ENCODE measurements around the gene PAX9.

Gene PAX9

DNA sequence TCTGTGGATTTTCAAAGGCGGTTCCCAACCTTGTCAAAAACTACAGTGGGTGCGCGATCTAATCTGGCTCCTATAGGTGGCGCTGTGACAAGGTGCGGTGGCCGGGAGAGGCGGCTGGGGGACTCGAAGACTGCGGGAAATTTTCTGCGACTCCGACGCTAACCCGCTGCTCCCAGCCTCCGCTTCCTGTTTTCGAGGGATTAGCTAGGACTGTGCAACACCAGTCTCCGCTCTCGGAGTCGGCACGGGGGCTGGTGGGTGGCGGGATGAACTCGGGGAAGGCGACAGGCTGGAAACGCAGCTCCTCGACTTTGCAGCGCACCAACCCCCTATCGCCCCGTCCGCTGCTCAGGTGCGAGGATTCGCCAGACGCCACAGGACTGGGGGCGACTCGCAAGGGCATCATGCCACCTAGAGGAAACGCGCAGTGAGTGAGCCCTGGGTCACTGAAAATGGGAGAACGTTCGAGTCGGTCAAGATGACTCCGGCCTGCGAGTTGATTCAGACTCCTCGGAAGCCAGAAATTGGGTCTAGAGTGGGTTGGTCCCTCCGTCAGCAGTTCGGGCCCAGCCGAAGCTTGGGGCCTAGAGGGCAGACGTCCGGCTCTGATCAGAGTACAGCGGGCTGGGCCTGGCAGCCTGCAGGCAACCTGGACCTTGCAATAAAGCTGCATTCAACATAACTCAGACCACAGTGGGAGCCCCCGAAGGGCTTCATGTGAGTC lies 5.5 kb upstream of the PAX9 start:
- no peak for DNase-seq (ENCODE audit: low read depth)

DNA sequence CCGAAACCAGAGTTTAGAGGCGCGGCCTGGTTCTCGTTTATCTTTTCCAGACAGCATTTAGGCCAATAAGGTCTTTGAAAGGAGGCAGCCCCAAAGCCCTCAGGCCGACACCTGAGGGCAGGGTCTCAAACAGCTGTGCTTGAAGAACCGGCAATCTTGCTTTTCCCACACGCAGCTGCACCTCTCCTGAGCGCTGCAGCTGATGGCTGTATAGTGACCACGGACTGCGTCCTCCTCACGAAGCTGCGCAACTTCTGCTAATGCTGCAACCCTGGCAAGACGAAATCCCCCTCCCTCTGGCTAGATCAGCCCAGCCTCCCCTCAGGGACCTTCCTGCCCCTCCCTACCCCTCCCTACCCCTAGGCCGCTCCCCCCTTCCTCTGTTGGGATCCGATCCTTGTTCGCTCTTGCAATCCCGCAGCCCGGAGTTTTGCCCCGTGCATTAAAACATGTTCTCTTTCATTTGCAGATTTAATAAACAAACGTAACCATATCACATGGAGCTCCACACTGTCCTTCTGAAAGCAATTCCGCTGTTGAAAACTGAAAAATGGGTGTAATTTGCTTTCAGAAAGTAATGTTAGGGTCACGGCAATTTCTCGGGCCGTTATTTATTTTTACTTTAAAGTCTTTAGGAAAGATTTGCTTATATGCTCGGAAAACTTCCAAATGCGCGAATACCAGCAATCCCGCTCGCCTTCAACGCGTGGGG lies 4.8 kb upstream of the PAX9 start:
- DNase-seq (ENCODE audit: low read depth): no peak

DNA sequence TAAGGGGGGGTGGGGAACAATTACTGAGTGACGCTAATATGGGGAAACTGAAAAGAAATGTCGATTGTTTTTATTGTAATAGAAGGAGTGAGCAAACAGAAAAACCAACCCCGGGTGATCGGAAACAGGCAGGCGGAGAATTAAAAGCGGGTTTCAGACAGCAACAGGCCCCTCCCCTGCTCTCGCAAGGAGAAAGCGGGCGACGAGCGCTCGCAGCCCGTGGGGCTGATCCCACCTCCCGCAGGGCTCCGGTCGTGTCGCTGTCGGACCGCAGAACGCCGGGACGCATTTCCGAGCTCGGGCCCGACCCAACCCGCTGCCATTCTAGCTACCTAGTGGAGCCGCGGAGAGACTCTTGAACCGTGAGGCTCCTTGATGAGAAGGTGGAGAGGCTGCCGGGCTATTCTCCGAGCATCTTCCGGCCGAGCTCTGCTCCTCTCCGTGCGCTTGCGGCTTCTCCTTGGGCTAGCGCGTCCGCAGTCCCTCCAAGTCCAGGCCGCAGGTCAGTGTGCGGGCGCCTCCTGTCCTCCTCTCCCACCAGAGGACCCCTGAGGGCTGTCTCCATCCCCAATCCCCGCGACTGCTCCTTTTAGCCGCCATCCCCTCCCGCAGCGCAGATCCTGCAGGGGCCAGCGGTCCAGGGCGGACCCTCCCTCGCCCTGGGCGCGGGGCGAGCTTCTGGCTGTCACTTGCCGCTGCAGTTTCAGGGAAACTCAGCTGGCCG lies 4.1 kb upstream of the PAX9 start:
- no peak for DNase-seq (ENCODE audit: low read depth)

DNA sequence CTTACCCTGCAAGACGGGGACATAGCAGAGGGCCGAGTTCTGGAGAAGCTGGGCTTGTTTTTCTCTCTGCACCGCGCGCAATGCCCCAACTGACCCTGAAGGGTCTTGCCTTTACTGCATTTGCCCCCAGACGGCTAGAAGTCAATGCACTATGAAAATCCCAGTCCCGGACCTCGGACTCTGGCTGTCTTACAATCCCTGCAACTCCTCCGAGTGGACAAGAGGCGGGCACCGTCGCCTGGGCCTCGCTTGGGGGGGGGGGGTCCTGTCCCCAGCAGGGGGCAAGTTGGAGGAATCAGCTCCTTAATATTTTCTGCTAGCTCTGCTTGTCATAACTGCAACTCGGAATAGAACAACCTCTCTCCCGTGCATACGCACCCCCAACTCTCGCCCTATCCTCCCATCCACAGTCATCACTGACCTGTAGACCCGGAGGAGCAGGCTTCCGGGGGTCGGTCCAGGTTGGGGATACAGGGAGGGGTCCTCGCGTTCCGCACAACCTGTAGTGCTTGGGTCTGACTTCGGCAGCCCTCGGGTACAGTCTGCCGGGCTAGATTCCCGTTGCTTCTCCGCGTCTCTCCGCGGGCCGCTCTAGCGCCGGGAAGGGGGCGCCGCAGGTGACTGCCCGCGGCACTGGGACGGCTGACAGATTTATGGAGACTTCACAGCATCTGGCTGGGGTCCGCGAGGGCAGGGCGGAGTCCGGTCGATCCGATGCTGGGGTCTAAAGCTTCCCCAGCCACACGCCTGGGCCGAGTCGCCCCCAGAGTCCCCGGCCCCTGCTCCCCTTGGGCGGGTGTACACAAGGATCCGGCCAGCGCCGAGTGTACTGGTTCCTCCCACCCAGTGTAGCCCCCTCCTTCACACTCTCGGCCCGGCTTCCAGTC lies 3.3 kb upstream of the PAX9 start:
- DNase-seq (ENCODE audit: low read depth): no peak

DNA sequence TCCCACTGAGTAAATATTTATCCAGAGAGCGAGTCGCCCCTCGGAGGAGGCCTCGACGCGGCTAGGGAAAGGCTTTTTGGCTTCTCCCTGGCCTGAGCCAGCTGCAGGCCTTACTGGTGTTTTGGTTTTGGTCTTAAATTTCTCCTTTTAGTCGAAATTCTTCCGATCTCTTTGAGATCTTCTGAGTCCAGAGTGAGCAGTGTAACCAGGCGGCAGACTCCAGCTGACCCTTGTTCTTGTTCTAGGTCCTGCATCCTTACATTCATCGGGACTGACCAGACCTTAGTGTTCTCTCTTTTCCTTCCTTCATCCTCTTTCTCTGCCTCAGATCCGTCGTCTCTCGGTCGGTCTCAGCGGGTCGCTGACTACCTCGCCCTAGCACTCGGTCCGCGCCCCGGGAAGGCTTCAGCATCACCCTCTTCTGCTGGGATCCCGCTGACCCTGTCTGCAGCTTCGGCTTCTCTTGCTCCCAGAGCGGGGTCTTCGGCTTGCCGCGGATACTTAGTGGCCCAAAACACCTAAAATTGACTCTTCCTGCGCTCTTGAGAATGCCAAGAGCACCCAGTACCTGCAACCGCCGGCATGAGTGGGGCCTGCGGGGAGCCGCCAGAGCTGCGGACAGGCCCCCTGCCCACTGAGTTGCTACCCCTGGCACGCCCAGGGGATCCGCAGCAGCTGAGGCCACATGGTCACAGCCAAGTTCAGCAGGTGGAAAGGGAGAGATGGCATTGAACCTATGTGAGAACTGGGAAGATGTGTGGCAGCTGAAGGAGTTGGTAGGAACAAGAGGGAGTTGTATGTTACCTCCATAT lies 2.4 kb upstream of the PAX9 start:
- DNase-seq (ENCODE audit: low read depth): no peak

DNA sequence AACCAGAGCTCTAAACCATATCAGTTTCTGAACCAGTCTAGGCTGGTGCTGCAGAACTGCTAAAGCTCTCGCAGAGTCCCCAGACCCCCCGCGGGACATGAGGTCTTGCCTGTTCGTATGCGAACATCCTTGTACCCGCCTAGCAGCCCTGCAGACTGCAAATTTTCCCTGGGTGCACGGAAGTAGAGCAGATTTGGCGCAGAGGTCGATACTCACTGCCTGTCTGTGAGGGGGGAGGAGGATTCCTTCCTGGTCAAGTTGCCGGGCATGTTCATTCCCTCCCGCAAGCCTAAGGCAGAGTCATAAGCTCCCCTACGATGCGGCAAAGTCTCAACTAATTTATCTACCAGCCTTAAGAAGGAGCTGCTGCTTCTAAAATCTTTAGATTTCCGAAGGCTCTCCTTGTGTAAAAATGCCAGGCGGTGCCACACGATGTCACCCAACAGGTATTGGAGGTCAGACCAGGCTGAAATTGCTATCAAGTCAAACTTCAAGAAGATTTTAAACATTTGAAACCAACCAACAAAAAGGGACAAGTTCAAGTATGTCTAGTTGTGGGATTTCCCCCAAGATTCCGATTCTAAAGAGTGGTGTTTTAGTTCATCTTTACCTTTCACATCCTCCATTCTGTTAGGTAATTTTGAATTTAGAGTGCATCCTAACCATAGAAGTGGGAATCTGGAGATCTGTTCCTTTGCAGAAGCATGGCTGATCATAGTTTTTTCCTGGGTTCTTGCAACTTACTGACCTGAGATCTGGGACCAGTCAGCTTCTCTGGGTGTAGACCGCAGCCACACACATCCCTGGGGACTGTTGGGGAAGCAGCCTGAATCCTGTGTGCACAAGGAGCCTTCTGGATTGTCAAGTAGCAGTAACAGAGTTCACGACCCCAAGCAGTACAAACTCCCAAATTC lies 1.6 kb upstream of the PAX9 start:
- no peak for DNase-seq (ENCODE audit: low read depth)

DNA sequence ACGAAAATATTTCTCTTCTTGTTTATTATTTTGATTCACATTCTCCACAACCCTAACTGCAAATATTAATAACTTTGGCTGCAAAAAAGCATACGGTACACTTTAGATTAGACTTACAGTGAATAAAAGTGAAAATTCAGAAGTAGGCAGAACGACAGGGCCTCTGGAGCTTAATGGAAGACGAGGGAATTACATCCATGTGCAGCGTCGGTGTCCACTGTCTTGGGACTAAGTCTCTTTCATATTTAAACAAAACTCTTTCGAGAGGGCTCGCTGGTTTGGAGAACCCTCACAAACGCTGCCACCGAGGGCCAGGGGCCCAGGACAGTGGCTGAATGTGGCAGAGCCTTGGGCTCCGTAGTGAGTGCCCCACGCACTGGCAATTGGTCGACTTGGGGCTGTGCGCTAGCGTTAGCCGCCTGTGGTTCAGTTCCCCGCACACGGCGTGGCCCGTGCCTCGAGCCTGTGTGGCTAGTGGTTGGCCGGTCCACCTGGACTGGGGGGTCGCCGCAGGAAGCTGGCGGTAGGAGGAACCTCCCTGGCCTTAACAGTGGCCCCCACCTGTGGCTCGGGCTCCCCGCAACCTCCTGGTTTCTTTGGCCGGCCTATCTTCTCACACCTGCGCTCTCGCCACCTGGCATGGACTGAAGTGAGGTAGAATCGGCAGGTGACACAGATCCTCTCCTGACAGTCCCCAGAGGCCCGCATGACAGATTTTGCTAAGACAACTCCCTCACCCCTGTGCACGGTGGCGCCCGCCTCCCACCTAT lies 739 bp upstream of the PAX9 start:
- DNase-seq (ENCODE audit: low read depth): no peak

DNA sequence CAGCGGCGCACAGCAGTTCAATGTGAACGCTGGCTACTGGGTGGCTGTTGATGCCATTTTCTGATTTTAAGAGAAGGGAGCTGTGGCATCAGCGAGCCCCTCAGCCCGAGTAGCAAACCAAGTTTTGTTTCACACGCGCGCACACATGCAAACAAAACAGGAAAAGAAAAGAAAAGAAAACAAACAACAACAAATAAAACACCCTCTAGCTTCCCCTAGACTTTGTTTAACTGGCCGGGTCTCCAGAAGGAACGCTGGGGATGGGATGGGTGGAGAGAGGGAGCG lies 540 bp downstream of the PAX9 start:
- no peak for DNase-seq (ENCODE audit: low read depth)

DNA sequence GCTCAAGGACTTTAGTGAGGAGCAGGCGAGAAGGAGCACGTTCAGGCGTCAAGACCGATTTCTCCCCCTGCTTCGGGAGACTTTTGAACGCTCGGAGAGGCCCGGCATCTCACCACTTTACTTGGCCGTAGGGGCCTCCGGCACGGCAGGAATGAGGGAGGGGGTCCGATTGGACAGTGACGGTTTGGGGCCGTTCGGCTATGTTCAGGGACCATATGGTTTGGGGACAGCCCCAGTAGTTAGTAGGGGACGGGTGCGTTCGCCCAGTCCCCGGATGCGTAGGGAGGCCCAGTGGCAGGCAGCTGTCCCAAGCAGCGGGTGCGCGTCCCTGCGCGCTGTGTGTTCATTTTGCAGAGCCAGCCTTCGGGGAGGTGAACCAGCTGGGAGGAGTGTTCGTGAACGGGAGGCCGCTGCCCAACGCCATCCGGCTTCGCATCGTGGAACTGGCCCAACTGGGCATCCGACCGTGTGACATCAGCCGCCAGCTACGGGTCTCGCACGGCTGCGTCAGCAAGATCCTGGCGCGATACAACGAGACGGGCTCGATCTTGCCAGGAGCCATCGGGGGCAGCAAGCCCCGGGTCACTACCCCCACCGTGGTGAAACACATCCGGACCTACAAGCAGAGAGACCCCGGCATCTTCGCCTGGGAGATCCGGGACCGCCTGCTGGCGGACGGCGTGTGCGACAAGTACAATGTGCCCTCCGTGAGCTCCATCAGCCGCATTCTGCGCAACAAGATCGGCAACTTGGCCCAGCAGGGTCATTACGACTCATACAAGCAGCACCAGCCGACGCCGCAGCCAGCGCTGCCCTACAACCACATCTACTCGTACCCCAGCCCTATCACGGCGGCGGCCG lies 1.1 kb downstream of the PAX9 start:
- DNase-seq (ENCODE audit: low read depth): no peak

DNA sequence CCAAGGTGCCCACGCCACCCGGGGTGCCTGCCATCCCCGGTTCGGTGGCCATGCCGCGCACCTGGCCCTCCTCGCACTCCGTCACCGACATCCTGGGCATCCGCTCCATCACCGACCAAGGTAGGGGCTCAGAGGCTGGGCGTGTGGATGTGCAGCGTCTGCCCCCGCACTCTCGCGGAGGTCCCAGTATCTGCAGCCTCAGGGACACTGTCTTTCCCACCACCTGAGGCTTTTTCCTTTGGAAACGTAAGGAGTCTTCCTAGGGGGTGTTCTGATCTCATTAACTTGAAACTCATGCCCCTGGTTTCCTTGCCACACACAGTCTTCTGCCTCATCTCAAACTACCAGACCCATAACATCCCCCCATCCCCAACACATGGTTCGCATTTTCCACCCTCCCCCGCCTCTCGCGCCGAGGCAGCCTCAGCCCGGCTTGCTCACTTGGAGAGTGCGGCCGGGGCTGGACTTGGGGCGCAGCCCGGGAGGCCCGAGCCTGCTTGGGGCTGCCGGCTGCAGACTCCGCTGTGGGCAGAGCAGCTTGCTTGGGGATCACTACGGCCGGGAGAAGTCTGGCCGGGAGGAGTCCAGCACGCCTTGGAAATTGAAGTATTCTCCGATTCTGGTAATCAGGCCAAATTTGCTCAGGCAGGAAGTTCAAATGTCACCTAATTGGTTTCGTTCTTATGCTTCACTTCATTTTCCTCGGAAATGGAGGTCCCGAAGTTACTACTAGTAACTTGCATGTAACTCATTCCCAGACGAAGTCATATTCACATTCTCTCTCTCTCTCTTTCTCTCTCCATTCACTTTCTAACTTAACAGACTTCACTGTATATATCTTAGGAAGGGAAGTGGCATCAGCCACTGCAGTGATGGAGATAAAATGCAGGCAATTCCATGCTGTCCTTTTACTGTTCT lies 2.0 kb downstream of the PAX9 start:
- DNase-seq (ENCODE audit: low read depth): no peak

DNA sequence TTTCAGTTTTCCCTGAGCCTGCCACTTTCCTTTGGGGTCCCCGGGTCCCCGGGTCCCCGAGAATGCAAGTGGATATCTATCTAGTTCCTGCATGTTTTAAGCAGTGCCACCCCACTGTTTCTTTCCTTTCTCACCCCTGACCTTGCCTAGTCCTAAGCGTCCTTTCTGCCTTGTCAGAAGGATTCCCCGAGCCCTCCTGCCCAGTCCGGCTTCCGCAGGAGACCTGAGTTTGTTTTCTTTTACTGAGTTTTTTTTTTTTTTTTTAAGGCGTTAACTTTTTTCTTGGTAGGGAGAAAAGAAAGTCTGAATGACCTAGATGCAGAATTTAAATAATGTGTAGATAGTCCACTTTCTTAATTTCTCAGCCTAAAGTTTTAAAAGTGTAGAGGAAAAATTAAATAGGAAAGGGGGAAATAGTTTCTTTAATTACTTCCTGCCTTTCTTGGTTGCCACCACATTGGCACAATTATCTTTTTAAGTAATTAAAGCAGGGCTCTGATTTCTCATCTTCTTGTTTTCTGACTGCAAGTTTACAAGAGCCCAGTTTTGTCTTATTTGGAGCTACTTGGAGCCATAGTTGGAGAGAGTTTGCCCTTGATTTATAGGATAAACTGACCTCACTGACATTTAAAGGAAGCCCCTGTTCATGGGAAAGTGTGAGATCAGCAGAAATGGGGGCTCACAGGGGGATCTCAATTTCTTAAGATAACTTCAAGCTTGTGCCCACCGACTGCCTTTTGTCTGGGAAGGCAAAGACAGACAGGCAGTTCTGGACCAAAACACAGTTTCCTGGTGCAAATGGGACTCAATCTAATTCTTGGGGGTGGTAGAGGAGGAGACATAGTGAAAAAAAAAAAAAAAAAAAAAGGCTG lies 2.9 kb downstream of the PAX9 start:
- no peak for DNase-seq (ENCODE audit: low read depth)

DNA sequence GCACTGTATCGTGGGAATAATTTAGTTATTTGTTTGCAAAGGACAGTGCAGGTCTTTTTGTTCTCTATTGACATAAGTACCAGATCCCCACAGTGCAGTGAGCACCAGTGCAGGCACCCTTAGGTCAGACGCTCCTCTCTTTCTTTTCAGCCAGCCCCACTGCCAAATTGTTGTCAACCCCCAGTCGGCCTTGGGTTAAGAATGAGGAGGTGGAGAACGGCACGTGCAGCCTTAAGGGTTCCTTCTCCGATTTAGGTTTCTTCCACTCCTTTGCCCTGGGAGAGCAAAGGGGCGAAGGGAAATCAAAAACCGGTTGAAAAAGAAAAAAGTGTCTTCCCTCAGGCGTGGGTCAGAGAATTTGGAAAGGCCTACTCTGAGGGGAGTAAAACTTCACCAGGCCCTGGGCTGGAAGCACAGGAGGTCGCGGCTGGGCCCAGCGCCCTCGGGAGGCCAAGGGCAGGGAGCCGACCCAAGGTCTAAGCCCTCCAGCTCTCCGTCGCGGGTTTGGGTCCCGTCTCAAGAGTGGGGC lies 4.3 kb downstream of the PAX9 start:
- no peak for DNase-seq (ENCODE audit: low read depth)

DNA sequence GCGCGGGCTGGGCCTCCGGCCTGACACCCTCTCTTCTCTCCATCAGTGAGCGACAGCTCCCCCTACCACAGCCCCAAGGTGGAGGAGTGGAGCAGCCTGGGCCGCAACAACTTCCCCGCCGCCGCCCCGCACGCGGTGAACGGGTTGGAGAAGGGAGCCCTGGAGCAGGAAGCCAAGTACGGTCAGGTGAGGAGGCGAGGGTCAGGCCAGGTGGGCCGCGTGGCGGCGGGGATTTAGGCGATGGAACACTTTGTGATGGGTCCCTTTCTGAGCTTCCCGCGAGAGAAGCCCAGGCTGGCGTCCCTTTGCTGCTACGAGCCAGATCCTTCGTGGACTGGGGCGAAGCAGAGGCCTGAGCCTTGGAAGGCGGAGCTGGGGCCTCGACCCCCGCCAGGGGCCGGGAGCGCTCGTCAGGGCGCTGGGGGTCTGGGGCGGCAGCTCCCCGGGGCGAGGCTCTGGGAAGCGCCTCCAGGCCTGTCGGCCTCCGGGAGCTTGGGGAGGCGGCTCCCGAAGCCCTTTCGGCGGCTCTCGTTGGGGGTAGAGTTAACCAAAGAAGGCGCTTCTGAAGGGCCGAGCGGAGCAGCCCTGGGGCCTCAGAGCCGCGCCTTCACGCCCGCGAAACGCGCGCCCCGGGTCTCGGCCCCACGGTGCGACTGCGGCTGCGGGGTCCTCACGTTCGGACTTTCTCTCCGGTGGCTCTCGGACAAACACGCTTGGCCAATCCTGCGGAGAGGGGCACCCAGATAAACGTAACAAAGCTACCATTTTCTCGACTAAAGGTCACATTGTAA lies 5.0 kb downstream of the PAX9 start:
- no peak for DNase-seq (ENCODE audit: low read depth)

DNA sequence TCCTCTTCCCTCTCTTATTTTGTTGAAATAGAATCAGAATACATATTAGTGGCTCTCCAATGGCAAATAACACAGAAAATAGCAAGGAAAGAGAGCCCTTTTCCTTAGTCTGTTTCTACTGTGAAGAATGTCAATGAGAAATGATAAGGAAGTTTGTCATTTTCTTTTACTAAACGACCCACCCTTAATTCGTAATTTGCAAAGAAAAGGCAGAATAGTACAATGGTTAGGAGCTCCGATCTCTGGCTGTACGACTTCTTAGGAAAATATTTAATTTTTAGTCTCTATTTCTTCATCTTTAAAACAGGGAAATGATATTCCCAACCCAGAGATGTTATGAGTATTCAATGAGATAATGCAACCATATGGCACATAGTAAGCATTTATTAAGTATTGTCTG lies 6.0 kb downstream of the PAX9 start:
- DNase-seq (ENCODE audit: low read depth): no peak

DNA sequence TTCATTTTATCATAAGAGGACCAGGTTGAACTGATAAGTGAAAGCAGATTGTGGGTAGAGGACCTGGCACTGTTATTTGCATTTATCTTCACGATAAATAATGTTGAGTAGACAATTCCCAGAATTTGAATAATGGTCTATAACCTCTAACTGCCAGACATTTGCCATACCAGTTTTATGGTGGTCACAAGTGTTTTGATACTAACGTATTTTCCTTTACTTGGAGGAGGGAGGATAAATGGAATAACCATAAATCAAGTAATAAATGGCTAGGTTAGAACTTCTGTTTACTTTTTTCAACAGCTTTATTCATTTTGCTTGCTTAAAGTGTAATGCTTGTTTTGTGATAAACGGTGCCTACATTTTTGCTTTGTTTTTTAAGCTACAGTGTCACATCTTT lies 9.5 kb downstream of the PAX9 start:
- DNase-seq (ENCODE audit: low read depth): no peak

DNA sequence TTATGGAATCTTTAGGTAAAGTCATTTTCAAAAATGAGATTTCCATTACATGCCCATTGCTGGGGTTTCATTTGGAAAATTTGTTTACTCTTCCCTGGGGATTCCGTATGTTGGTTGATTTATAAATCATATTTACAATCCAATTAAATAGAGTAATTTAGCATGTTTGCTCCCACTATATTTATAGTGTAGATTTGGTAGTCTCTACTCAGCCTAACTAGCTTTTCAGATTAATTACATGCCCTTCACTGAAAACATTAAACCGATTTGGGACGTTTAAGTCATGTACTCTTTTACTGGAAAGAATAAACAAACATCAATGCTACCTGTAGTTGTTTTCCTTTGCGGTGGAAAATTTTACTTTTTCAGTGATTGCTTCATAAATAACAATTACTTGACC lies 10.4 kb downstream of the PAX9 start:
- DNase-seq (ENCODE audit: low read depth): no peak
